ENCODE data around the gene TBC1D3.
"Not testable (repeated sequence)": the region's sequence is repeated elsewhere in the genome, so short reads cannot be mapped to it uniquely, and the experiment has no call there.

The TBC1D3 gene

GRCh38 chr17:38192455-38192854 is at the start of gene TBC1D3:
TSS of gene TBC1D3 (minus strand) at chr17:38192555. CDS start at chr17:38191029, 1,526 bp downstream.
- not testable (repeated sequence) for H3K27ac ChIP-seq

GRCh38 chr17:38232790-38233189 is 40.4 kb upstream of the TBC1D3 start:
- not testable (repeated sequence) for H3K27ac ChIP-seq

GRCh38 chr17:38225844-38226495 is 33.6 kb upstream of the TBC1D3 start:
- H3K27ac ChIP-seq: not testable (repeated sequence)

- not testable (repeated sequence) for H3K27ac ChIP-seq
These were observed 28.5 kb upstream of the TBC1D3 start for GRCh38 chr17:38220867-38221266.

- not testable (repeated sequence) for H3K27ac ChIP-seq
These were observed 7.9 kb upstream of the TBC1D3 start for GRCh38 chr17:38200271-38200670.

- not testable (repeated sequence) for H3K27ac ChIP-seq
These were observed 57.5 kb downstream of the TBC1D3 start for GRCh38 chr17:38134860-38135259.
